ENCODE measurements around the gene SEBOX.

The SEBOX gene

DNA sequence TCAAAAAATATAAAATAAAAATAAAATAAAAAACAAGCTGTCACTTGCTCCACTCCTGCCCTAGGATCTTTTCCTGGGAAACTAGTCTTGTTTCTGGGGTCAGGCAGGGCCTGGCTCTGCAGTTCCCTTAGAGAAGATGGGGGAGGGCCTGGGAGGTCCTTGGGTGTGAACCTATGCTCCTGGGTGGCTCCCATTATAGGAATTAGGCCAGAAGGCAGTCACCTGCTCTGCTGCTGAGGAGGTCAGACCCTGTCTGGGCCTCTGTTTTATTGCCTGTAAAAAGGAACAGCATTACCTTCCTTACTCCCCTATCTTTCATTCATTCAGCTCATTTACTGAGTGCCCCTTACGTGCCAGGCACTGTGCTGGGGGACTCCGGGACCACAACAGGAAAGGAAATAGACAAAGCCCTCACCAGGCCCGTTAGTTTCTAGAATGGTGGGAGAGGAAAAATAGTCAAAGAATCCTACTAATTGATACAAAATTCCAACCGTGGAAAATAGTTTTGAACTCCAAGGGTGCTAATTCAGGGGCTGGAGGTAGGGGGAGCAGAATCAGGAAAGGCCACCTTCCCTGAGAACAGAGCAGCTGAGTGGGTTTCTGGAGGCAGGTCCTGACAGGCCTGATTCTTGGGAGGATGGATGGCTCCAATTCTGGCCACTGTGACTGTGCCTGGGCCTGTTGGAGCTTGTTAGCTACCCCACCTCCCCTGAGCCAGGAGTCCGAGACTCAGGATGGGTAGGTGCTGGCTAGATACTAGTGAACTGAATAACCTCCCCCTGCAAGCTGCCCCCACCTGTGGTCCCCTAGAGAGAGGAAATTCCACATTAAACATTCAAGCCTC, 42.4 kb upstream of the SEBOX start:
- H4K91ac ChIP-seq (ENCODE audit: low read depth, low read length), result peak overlapping the region; percentile 1
- no peaks in the 10 kb centered on the region for H3K9me3 ChIP-seq (ENCODE audit: insufficient read depth, low read depth, low read length)
- H2BK12ac ChIP-seq (ENCODE audit: low read length), result no peak overlapping the region
- peaks cover 4% of the 10 kb centered on the region for H3K79me1 ChIP-seq (ENCODE audit: low read length)
- no peak overlapping the region for H3K27ac ChIP-seq (ENCODE audit: low read depth, low read length)
- H2BK120ac ChIP-seq (ENCODE audit: insufficient read depth, low read length, poor library complexity), result no peak overlapping the region
- H4K12ac ChIP-seq (ENCODE audit: low read depth, low read length), result no peak overlapping the region
- H4K8ac ChIP-seq (ENCODE audit: low read depth, low read length), result no peak overlapping the region
- no peak overlapping the region for H2AFZ ChIP-seq (ENCODE audit: insufficient read depth, low read length, poor library complexity)
- no peak overlapping the region for H3K14ac ChIP-seq (ENCODE audit: low read length)
- no peak overlapping the region for H3K4me2 ChIP-seq (ENCODE audit: low read length)
- H3K9ac ChIP-seq (ENCODE audit: low read length), result no peak overlapping the region
- H3K18ac ChIP-seq (ENCODE audit: low read length), result no peak overlapping the region
- peaks cover 3% of the 10 kb centered on the region for H3K79me2 ChIP-seq (ENCODE audit: control insufficient read depth, insufficient read depth, low read length, poor library complexity)
- H3K4me3 ChIP-seq (ENCODE audit: low read depth, low read length), result no peak overlapping the region
- peaks cover 10 to 19% of the 10 kb centered on the region in 2 experiments for H3K4me1 ChIP-seq (ENCODE audit: control insufficient read depth in 1 of 2, insufficient read depth in 2 of 2, low read length in 2 of 2)
- H2BK5ac ChIP-seq (ENCODE audit: low read depth, low read length, poor library complexity), result no peak overlapping the region
- no CpG with 5 or more reads among the region's 5 CpGs for WGBS (ENCODE audit: extremely low coverage, insufficient coverage, insufficient read length)
- H2AK5ac ChIP-seq (ENCODE audit: low read length), result no peak overlapping the region
- no peaks in the 10 kb centered on the region for H3K27me3 ChIP-seq (ENCODE audit: insufficient read depth, low read length)
- H3K36me3 ChIP-seq (ENCODE audit: control insufficient read depth in 1 of 2, insufficient read depth in 2 of 2, low read length in 2 of 2), result peaks cover 0 to 1% of the 10 kb centered on the region in 2 experiments
- peak in 1 of 2 donors; percentile 35 for DNase-seq
- no peak overlapping the region for H3K23ac ChIP-seq (ENCODE audit: low read length)
- H3K4ac ChIP-seq (ENCODE audit: low read depth, low read length), result no peak overlapping the region

DNA sequence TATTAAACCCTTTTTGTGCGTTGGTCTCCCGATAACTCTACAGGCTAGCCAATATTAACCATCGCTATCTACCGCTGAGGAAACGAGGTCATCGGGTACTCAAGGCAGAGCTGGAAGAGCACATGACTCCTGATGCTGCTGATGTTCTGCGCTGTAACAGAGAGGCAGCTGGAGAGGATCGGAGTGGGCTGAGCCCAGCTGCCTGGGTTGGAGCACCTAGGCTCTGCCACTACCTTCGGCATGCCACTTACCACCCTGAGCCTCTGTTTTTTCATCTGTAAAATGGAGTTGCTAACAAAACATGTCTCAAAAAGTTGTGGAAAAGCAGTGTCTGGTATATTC, 41.4 kb upstream of the SEBOX start:
- Histone ChIP-seq H2BK5ac (ENCODE audit: low read depth, low read length, poor library complexity) (no peak overlapping the region), H2BK12ac (ENCODE audit: low read length) (no peak overlapping the region), H4K12ac (ENCODE audit: low read depth, low read length) (no peak overlapping the region), H3K14ac (ENCODE audit: low read length) (no peak overlapping the region), H3K27me3 (ENCODE audit: insufficient read depth, low read length) (no peaks in the 10 kb centered on the region), H2AFZ (ENCODE audit: insufficient read depth, low read length, poor library complexity) (no peak overlapping the region), H3K9ac (ENCODE audit: low read length) (peak overlapping the region; percentile 28), H4K91ac (ENCODE audit: low read depth, low read length) (peak overlapping the region; percentile 5), H3K27ac (ENCODE audit: low read depth, low read length) (no peak overlapping the region), H3K4me2 (ENCODE audit: low read length) (peak overlapping the region; percentile 86), H3K79me1 (ENCODE audit: low read length) (peaks cover 4% of the 10 kb centered on the region), H3K4me1 (ENCODE audit: control insufficient read depth in 1 of 2, insufficient read depth in 2 of 2, low read length in 2 of 2) (peaks cover 10 to 22% of the 10 kb centered on the region in 2 experiments), H3K18ac (ENCODE audit: low read length) (no peak overlapping the region), H2AK5ac (ENCODE audit: low read length) (no peak overlapping the region), H3K9me3 (ENCODE audit: insufficient read depth, low read depth, low read length) (no peaks in the 10 kb centered on the region), H3K4ac (ENCODE audit: low read depth, low read length) (no peak overlapping the region), H2BK120ac (ENCODE audit: insufficient read depth, low read length, poor library complexity) (no peak overlapping the region), H3K79me2 (ENCODE audit: control insufficient read depth, insufficient read depth, low read length, poor library complexity) (peaks cover 3% of the 10 kb centered on the region), H3K23ac (ENCODE audit: low read length) (no peak overlapping the region), H3K36me3 (ENCODE audit: control insufficient read depth in 1 of 2, insufficient read depth in 2 of 2, low read length in 2 of 2) (peaks cover 0 to 2% of the 10 kb centered on the region in 2 experiments), H3K4me3 (ENCODE audit: low read depth, low read length) (no peak overlapping the region), H4K8ac (ENCODE audit: low read depth, low read length) (no peak overlapping the region)
- WGBS (ENCODE audit: extremely low coverage, insufficient coverage, insufficient read length), result no CpG with 5 or more reads among the region's 9 CpGs
- no peak for DNase-seq

DNA sequence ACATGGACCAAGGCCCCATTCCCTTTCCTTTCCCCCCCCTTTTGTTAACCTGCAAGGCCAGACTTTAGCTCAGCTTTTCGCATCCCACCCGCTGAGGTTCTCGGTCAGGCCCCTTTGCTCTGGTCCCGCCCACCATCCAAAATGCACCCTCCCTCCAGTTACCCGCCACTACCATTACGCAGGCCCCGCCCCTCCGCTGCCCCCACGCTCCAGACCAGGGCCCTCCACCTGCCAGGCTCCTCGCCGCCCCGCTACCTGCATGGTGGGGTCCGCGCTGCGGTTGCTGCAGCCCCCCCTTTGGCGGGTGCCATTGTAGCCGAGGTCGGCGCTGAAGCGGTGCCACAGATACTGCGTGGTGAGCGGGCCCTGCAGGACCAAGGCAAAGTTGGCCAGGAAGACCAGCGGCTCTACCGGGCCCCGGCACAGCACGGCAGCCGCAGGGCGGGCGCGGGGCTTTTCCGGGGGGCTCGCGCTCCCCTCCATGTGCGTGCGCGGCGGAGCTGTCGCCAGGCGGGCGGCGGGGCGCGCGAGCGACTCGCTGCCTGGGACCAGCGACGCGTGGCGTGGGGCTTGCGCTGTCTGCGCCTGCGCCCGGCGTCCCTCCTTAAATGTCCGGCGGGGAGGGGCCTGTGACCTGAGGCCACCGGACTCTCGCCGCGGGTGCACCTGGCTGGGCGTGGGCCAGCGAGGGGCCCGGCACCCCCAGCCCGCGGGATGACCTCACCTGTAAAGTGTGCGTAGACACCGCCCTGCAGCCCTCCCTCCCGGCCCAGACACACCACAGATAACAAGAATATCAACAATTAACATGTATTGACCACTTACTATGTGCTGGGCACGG, 40.9 kb upstream of the SEBOX start, which contains the start of gene SLC46A1:
TSS of gene SLC46A1 (minus strand) at position 581 of the 841 bp plus-strand sequence. CDS start at position 483, 98 bp downstream.
- whole genome bisulfite sequencing (ENCODE audit: extremely low coverage, insufficient coverage, insufficient read length), result no CpG with 5 or more reads among the region's 70 CpGs

DNA sequence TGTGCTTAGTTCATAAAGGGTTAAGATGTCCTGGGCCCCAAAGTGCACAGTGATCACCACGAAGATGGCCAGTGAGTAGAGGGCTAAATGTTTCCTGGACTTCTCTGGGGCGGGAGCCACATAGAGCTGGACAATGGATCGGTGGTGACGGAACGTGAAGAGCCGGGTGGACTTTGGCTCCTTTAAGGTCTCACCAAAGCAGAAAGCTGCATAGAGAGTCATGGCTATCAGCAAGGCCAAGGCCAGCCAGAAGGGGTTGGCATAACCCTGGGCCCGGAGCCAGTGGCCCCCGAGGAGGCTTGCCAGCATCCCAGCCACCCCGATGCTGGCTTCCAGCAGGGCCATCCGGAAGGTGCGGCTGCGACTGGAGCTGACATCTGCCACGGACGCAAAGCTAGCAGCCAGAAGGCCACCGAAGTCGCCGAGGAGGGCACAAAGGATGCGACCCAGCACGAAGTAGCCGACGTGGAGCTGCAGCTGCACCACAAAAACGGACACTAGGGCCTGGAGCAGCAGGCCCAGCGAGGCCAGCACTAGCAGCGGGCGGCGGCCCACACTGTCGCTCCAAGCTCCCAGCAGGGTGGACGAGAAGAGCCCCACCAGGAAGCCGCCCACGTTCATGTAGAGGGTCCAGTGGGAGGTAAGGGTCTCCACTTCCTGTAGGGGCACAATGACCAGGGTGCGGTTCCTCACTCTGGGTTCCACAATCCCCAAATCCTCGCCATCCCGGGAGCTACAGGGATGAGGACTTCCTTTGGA, 40.0 kb upstream of the SEBOX start:
- Histone ChIP-seq H2BK12ac (ENCODE audit: low read length) (no peak overlapping the region), H3K4me1 (ENCODE audit: control insufficient read depth in 1 of 2, insufficient read depth in 2 of 2, low read length in 2 of 2) (peaks cover 10 to 22% of the 10 kb centered on the region in 2 experiments), H4K91ac (ENCODE audit: low read depth, low read length) (no peak overlapping the region), H3K27ac (ENCODE audit: low read depth, low read length) (no peak overlapping the region), H3K9me3 (ENCODE audit: insufficient read depth, low read depth, low read length) (no peaks in the 10 kb centered on the region), H2BK5ac (ENCODE audit: low read depth, low read length, poor library complexity) (no peak overlapping the region), H2AK5ac (ENCODE audit: low read length) (no peak overlapping the region), H3K27me3 (ENCODE audit: insufficient read depth, low read length) (no peaks in the 10 kb centered on the region), H3K4me3 (ENCODE audit: low read depth, low read length) (peak overlapping the region; percentile 8), H3K36me3 (ENCODE audit: control insufficient read depth in 1 of 2, insufficient read depth in 2 of 2, low read length in 2 of 2) (peaks cover 0 to 2% of the 10 kb centered on the region in 2 experiments), H3K14ac (ENCODE audit: low read length) (no peak overlapping the region), H3K4ac (ENCODE audit: low read depth, low read length) (no peak overlapping the region), H3K18ac (ENCODE audit: low read length) (no peak overlapping the region), H4K8ac (ENCODE audit: low read depth, low read length) (no peak overlapping the region), H3K9ac (ENCODE audit: low read length) (no peak overlapping the region), H3K79me1 (ENCODE audit: low read length) (peaks cover 4% of the 10 kb centered on the region), H3K23ac (ENCODE audit: low read length) (no peak overlapping the region), H3K4me2 (ENCODE audit: low read length) (peak overlapping the region; percentile 86), H4K12ac (ENCODE audit: low read depth, low read length) (no peak overlapping the region), H2BK120ac (ENCODE audit: insufficient read depth, low read length, poor library complexity) (no peak overlapping the region), H3K79me2 (ENCODE audit: control insufficient read depth, insufficient read depth, low read length, poor library complexity) (peaks cover 3% of the 10 kb centered on the region), H2AFZ (ENCODE audit: insufficient read depth, low read length, poor library complexity) (no peak overlapping the region)
- no peak for DNase-seq
- WGBS (ENCODE audit: extremely low coverage, insufficient coverage, insufficient read length), result no CpG with 5 or more reads among the region's 33 CpGs

More for the DNA sequence above, 40.9 kb upstream of the SEBOX start, which contains the start of gene SLC46A1:
- no peak within 1 kb of the TSS for H2BK12ac ChIP-seq (ENCODE audit: low read length)
- H3K9me3 ChIP-seq (ENCODE audit: insufficient read depth, low read depth, low read length), result no peaks in the 10 kb centered on the region
- peaks cover 3% of the 10 kb centered on the region for H3K79me2 ChIP-seq (ENCODE audit: control insufficient read depth, insufficient read depth, low read length, poor library complexity)
- no peak within 1 kb of the TSS for H3K4ac ChIP-seq (ENCODE audit: low read depth, low read length)
- no peak within 1 kb of the TSS for H4K12ac ChIP-seq (ENCODE audit: low read depth, low read length)
- H3K9ac ChIP-seq (ENCODE audit: low read length), result peak within 1 kb of the TSS; percentile 28
- DNase-seq, result peak; percentile 56 to 73
- peaks cover 4% of the 10 kb centered on the region for H3K79me1 ChIP-seq (ENCODE audit: low read length)
- no peak within 1 kb of the TSS for H3K23ac ChIP-seq (ENCODE audit: low read length)
- peak within 1 kb of the TSS; percentile 25 for H4K91ac ChIP-seq (ENCODE audit: low read depth, low read length)
- H3K27me3 ChIP-seq (ENCODE audit: insufficient read depth, low read length), result no peaks in the 10 kb centered on the region
- H2AFZ ChIP-seq (ENCODE audit: insufficient read depth, low read length, poor library complexity), result peak within 1 kb of the TSS; percentile 78
- peak within 1 kb of the TSS; percentile 87 for H4K8ac ChIP-seq (ENCODE audit: low read depth, low read length)
- peak within 1 kb of the TSS; percentile 86 for H3K4me2 ChIP-seq (ENCODE audit: low read length)
- H2BK120ac ChIP-seq (ENCODE audit: insufficient read depth, low read length, poor library complexity), result peak within 1 kb of the TSS; percentile 54
- no peak within 1 kb of the TSS for H2AK5ac ChIP-seq (ENCODE audit: low read length)
- H3K4me1 ChIP-seq (ENCODE audit: control insufficient read depth in 1 of 2, insufficient read depth in 2 of 2, low read length in 2 of 2), result peaks cover 10 to 22% of the 10 kb centered on the region in 2 experiments
- H3K27ac ChIP-seq (ENCODE audit: low read depth, low read length), result no peak within 1 kb of the TSS
- H3K36me3 ChIP-seq (ENCODE audit: control insufficient read depth in 1 of 2, insufficient read depth in 2 of 2, low read length in 2 of 2), result peaks cover 0 to 2% of the 10 kb centered on the region in 2 experiments
- H3K18ac ChIP-seq (ENCODE audit: low read length), result peak within 1 kb of the TSS; percentile 37
- H3K14ac ChIP-seq (ENCODE audit: low read length), result peak within 1 kb of the TSS; percentile 68
- peak within 1 kb of the TSS; percentile 84 for H3K4me3 ChIP-seq (ENCODE audit: low read depth, low read length)
- H2BK5ac ChIP-seq (ENCODE audit: low read depth, low read length, poor library complexity), result no peak within 1 kb of the TSS

All from trophoblast cell (in vitro differentiated cells and primary cell).